ENCODE results near the gene CORO2A.

GRCh38 chr9:98159790-98160189, 32.6 kb downstream of the CORO2A start:
- no peak for TF ChIP-seq CTCF (IDR thresholded peaks at IDR 0.05; ENCODE audit: low read depth, low read length, poor library complexity, severe bottlenecking)
- TF ChIP-seq EZH2phosphoT487 (IDR thresholded peaks at IDR 0.05; ENCODE audit: borderline replicate concordance, low read length), result no peak
